ENCODE measurements around the gene SLC16A6.
"Not testable (repeated sequence)": the region's sequence is repeated elsewhere in the genome, so short reads cannot be mapped to it uniquely, and the experiment has no call there.

SLC16A6 gene

DNA sequence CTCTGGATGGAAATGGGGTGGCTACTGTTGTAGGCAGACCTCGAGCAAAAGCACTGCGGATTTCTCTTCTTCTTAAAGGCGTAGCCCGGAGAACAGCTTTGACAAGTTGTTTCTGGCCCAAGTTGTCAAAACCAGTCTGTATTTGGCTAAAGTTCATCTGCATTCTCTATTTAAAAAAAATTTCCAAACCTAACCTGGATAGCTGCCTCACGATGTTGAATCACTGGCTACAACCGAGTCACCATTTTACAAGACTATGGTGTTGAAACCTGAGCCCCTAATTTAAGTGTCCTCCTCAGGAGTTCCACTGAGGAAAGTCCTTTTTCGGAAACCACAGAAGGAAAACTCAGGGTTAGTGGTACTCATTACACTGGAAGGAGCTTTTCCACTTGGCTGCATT is 1.5 kb downstream of the SLC16A6 start:
- no peak for DNase-seq

DNA sequence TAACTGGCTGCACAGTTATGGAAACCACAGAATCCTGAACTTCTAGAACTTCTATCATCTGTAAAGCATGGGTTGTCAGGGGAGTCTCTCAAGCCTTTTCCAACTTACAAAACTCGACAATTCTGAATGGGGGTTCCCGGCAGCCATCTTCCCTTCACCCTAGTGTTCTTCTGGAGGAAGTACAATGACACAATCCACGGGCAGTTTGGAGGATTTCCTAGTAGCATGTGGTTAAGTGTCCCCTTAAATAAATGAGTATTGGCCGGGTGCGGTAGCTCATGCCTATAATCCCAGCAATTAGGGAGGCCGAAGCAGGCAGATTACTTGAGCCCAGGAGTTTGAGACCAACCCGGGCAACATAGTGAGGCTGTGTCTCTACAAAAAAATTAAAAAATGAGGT is 2.1 kb downstream of the SLC16A6 start:
- DNase-seq: no peak

DNA sequence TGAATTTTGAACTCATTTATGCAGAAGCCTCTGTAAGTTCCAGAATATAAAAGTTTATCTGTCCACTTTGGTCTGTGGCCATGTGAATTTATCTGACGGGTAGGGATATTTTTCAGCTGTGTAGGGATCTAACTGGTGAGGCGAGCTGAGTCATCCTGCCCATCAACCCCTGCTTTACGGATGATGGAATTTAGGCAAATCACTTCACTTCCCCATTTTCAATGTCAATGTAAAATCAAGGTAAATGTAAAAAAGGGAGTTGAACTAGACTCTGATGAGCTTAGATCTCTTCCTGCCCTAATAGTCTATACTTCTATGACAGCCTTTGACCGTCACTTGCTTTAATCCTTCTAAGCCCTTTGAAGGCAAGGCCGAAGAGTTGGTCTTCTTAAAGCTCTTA is 2.6 kb downstream of the SLC16A6 start:
- no peak for DNase-seq

DNA sequence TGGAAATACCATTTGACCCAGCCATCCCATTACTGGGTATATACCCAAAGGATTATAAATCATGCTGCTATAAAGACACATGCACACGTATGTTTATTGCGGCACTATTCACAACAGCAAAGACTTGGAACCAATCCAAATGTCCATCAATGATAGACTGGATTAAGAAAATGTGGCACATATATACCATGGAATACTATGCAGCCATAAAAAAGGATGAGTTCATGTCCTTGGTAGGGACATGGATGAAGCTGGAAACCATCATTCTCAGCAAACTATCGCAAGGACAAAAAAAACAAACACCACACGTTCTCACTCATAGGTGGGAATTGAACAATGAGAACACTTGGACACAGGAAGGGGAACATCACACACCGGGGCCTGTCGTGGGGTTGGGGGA is 9.0 kb downstream of the SLC16A6 start:
- not testable (repeated sequence) for DNase-seq

DNA sequence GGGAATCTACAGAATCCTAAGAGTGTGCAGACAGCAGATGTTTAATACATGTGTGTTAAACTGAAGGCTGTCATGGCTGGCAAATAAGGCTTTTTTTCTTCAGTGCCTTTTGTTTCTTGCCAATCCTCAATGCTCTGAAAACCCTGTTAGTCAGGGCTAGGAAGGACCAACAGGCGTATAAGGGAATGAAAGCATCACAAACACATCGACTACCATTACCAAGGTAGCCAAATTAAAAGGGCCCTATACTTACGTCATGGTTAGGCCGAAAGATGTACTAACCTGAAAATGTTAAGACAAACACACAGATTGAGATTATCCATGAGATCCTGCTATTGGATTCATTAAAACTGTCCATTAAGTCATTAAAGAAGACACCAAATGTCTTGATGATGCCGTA is 13.1 kb downstream of the SLC16A6 start:
- no peak for DNase-seq

DNA sequence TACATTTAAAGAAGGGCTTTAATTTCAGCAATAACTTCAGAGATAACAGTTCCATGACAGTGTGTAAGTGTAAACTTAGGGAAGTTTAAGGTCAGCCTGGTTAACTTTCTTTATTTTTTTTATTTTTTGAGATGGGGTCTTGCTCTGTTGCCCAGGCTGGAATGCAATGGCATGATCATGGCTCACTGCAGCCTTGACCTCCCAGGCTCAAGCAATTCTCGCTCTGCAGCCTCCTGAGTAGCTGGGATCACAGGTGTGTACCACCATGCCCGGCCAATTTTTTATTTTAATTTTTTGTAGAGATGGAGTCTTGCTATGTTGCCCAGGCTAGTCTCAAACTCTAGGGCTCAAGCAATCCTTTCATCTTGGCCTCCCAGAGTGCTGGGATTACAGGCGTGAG is 14.6 kb downstream of the SLC16A6 start:
- DNase-seq: not testable (repeated sequence)

DNA sequence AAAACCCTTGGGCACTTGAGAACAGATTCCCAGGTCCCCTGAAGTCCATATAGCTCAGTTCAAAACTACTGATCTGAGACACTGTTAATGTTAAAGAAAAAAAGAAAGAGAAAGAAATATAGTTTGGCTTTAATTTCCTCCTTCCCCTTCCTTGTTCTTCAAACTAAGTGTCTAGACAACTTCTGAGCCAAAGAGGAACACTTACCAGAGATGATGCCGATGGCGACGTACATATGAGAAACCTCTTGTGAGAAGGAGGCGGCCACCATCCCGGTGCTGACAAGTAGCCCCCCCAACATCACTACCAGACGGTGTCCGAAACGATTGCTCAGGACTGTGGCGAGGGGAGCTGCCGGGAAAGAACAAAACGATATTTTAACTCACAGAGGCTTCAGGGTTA is 17.2 kb downstream of the SLC16A6 start:
- DNase-seq: no peak

DNA sequence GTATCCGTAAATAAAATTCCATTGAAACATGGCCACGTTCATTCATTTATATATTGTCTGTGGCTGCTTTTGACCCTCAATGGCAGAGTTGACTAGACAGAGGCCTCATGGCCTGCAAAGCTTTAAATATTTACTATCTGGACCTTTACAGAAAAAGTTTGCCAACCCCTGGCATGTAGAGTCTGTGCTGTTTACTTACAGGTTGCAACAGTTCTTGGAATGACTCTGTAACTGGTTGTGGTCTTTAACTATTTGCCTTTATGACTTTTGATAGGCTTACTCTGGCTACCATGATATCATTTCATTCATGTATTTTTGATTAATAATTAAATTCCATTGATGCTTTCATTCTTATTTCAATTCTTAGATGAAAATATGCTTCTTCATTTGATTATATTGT is 25.1 kb downstream of the SLC16A6 start:
- not testable (repeated sequence) for DNase-seq

DNA sequence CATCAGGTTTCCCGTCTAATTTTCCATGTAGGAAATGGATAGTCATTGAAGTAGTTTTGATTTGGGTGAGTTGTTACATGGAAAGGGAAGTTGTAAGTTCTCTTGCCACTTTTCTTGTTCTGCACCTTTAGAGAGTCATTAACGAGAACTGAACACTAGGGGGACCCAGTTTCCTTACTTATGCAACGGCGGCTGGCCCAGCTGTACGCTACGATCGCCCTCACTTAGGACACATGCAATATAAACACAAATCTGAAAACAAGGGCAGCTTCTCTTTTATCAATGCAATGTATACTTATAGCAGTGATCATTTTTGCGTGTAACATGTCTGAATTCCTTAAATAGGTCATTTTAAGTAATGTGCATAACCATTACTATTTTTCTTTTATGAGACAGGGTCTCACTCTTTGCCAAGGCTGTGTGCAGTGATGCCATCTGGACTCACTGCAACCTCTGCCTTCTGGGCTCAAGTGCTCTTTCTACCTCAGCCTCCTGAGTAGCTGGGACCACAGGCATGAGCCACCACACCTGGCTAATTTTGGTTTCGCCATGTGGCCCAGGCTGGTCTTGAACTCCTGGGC is 27.7 kb downstream of the SLC16A6 start:
- DNase-seq: peak in 1 of 4 experiments; percentile 19

DNA sequence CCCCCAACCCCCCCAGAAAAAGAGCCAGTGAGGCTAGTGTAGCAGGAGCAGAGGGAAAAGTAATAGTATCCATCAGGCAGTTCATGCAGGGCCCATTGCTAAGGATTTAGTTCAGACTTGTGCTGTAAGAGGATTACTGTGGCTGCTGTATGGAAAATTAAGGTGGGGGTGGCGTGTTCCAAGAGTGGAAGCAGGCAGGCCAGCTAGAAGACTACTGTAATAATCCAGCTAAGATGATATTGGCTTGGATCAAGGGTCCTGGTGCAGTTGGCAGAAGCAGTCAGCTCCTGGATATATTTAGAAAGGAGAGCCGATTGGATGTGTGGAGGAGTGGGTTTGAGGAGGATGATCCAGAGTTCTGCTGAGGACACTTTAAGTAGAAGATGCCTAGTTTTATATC is 28.5 kb downstream of the SLC16A6 start:
- not testable (repeated sequence) for DNase-seq

DNA sequence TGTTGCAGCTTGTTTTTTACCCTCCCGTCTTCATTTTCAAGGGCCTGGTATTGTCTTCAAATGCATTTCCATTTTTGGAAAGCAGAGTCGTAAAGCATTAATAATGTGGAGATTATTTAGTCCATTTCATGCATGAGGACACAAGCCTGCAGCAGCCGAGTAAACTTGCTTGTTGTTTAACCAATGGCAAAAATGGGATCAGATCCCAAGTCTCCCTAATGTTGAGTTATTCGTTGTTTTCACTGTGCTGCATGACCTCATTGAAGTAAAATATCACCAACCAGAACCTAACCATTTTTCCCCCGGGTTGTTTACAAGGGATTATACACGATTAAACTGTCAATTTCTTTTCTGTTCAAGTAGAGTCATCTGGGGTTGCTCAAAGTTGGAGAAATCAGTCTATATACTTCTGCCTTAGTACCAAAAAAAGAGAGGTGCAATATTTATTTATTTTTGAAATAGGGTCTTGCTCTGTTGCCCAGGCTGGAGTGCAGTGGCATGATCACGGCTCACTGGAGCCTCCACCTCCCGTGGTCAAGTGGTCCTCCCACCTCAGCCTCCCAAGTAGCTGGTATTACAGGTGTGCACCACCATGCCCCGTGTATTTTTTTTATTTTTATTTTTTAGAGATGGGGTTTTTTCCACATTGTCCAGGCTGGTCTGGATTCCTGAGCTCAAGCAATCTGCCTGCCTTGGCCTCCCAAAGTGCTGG is 30.7 kb downstream of the SLC16A6 start:
- DNase-seq: no peak

DNA sequence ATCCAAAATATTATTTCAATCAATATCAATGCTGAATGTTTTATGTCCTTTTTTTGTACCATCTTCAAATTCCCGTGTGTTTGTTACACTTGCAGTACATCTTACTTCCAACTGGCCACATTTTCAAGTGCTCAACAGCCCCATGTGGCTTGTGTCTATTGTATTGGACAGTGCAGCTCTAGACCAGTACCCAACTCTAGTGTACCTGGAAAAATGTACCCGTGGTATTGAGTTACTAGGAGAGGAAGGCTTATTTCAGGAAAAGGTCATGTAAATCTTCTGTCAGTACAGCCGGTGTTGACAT is 31.3 kb downstream of the SLC16A6 start:
- DNase-seq: not testable (repeated sequence)

DNA sequence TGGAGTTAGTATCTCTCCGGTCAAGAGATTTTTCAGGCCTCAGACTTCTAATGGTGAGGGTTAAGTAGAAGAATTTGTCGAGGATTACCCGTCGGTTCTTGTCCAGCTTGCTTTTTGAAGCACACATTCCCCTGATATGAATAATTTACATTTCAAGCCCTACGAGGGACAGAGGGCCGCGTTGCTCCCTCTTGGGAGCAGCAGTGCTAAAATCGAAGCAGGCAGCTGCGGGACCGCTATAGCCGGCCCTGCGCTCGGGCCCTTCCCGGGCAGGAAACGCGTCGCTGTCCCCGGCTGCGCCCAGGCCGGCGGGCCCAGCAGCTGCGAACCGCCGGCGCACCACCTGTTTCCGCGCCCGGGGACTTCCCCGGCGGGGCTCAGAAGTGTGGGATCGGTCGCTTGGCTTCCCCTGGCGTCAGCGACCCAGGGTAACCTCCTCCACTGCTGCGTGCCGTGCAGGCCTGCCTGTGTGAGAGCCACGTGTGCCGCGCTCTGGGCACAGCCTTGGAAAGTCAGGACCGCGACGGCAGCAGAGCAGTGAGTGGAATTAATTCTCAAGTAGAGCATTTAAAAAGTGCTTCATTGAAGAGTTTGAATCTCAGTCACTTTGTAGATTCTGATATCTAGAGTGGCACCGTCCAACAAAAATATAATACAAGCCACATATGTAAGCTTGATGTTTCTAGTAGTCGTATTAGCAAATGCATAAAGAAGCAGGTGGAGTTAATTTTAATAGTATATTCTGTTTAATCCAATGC is 31.9 kb downstream of the SLC16A6 start:
- DNase-seq: peak; percentile 28 to 67 (median 54)

DNA sequence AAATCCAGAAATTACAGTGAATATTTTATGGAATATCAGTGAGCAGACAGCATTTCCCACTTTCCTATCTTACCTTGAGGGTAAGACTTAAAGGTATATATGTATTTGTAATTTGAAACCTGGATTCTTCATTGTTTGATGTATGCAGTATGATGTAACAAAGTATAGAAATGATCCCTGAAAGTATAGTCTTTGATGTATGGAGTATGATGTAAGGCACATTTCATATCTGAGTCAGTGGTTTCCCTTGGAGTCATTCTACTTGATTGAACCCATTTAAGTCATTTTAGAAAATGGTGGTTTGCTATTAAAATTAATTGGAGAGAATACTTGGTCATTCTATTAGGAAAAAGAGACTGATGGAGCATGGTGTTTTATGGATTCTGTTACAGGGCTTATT is 33.0 kb downstream of the SLC16A6 start:
- no peak for DNase-seq

DNA sequence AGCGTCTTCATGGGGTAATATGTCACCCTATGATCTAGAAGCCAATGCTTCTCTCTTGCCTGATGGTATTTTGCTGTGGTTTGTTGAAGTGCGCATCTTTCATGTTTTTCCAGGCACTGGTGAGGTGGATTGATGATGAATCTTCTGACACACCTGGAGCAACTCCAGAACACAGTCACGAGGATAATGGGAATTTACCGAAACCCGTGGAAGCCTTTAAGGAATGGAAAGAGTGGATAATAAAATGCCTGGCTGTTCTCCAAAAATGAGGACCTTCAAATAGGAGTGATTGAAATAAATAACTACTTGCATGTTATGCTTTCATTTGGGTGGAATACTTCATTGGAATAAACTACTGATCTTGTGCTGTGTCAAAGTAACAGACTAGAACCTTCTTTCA is 34.2 kb downstream of the SLC16A6 start:
- not testable (repeated sequence) for DNase-seq

DNA sequence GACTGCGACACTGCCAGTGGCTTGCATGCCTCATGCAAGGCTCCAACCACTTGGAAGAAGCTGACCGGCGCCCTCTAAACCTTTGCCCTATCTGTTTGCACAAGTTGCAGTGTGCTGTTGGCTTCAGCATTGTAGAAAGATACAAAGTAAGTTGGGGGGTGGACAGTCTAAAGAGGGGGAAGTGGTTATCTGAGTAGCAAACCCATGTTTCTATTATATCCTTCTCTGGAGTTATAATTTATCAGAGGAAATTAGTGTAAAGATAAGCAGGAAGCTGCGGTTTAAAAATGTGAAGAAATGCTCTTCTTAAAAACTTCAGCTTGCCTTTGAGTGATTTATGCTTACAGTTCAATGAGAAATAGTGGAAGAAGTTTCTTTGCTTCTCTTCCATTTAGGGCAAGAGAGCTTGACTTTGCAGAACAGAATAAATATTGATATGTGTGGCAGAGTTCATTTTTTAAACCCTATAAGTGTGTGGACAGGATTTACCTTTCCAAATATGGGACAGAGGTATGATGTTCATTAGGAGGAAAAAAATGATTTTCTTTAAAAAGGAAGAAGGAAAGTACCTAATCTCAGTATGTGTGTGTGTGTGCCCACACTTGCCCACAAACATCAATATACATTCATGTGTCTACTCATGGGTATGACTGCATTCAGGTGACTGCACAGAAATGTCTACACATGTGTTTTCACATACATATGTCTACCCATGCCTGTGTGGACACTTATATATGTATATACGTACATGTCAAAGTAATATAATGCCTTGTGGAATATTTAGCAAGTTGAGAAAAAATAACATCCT is 35.0 kb downstream of the SLC16A6 start:
- no peak for DNase-seq

DNA sequence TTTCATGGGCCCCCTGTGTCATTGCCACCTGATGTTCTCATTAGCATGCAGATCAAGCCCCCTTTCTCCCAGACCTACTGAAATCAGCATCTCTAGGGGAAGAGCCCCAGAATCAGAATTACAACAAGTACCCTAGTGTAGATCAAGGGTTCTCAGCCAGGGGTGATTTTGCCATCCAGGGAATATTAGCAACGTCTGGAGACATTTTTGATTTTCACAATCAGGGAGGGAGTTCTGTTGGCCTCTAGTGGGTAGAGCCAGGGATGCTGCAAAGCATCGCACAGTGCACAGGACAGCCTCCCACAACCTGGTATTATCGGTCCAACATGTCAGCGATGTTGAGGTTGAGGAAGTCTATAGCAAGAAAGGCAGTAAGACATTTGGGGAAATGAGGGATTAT is 35.8 kb downstream of the SLC16A6 start:
- DNase-seq: no peak

DNA sequence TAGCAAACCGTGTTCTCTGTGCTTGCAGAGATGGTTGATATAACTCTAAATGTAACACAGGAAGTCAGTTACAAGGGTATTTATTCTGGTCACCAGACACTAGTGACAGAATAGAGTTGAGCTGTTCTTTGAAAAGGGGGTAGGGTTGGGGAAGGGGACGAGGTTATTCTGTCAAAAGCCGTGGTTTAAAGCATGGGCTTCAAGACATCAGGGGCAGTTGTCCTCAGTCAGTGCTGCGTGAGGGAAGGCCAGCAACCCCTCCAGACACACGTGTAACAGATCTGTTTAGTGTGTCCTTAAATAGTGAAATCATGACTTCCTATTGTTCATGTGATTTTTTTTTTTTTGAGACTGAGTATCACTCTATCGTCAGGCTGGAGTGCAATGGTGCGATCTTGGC is 37.5 kb downstream of the SLC16A6 start:
- not testable (repeated sequence) for DNase-seq

DNA sequence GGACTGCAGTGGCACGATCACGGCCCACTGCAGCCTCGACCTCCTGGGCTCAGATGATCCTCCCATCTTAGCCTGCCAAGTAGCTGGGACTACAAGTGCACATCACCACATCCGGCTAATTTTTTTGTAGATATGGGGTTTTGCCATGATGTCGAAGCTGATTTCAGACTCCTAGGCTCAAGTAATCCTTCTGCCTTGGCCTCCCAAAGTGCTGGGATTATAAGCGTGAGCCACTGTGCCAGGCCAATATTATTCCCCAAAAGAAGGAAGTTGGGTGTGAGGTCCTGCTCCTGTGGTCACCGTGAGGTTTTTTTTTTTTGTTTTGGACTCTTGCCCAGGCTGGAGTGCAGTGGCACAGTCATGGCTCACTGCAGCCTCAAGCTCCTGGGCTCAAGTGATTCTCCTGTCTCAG is 41.6 kb downstream of the SLC16A6 start:
- DNase-seq: no peak

DNA sequence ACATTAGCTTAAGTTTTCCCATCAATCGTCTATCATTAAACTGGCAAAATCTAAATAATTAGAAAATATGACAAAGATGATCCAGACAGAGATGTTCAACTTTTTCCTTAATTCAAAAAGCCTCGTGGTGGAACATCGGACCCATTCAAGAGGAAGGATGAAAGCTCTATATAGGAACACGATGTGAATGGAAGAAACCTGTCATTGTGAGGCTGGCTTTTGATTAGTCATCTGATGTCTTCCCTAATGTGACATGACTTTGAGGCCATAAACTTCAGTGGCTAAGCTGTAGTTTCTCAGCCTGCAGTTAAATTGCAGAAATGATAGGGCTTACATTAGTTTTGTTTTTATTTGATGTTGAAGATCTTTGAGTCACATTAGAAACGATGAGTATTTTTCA is 42.0 kb downstream of the SLC16A6 start:
- DNase-seq: no peak

DNA sequence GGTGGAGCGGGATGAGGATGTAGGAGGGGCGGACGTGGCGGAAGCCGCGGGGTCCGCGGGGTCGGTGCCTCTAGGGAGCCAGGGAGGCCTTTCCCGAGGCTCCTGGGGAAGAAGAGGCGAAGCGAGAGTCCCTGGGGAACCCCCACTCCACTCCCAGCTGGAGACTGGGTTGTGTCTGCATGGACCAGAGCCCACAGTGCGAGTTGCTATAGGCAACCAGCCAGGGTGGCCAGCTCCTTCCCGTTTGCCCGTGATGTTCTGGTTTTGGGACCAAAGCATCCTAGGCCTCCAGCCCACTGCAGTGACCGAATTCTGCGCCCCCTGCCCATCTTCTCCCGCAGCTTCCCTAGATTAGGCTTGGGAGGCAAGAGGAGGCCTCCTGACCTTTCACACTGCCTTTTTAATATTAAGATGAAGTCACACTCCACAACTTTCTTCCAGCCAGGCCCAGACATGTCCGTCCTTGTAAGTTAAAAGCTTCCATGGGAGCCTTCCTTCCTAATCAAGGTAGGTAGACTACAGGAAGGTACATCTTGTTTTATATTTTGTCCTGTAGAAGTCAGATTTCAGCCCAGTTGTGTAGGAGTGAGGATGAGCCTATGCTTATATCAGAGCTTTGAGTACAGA is 42.6 kb downstream of the SLC16A6 start:
- no peak for DNase-seq

DNA sequence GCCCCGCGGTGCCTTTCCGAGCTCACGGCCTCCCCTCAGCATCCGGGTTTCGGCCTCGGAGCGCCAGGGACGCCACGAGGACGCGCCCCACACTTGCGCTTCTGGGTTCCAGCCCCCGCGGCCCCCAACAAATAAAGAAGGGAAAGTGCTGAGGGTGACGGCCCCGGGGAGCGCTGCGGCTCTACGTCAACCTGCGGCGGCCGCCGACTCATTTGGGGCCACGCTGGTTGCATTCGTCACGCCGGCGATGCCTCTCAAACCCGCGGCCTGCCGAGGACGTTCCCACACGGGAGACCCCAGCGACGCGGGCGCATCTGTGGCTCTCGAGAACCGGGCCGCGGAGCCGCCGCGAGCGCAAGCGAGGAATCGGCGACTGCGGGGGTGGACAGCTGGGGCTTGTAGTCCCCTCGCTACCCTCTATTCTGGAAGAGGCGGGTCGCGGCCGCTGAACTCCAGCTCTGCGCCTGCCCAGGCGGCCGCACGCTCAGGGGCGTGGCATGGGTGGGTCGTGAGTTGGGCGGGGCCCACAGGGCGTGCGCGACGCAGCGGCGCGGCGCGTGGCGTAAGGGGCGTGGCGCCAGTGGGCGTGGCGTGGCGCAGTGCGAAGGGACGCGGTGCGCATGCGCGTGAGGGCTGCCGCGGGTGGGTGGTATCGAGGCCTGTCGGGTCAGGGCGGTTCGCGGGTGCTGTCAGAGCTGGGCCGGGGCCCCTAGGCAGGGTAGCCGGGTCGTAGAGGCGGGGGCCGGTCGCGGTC is 43.3 kb downstream of the SLC16A6 start, which contains the start of gene AMZ2:
Gene AMZ2 (plus strand): TSS at position 599 of the 754 bp plus-strand sequence. CDS start 2,145 bp downstream, outside the sequence.
- DNase-seq: peak; percentile 91 to 98 (median 95)
